ENCODE results near the gene SCG3.

SCG3 gene

GRCh38 chr15:51731549-51732267, 50.4 kb downstream of the SCG3 start:
- DNase-seq = peak; percentile 70

- no peak for DNase-seq
Measured at GRCh38 chr15:51732646-51733045, 51.3 kb downstream of the SCG3 start.

GRCh38 chr15:51735228-51736010, 54.1 kb downstream of the SCG3 start:
- peak; percentile 57 for DNase-seq

GRCh38 chr15:51736069-51736468, 54.8 kb downstream of the SCG3 start:
- DNase-seq = peak; percentile 70

GRCh38 chr15:51736751-51737521, 55.6 kb downstream of the SCG3 start:
- peak; percentile 65 for DNase-seq

GRCh38 chr15:51737522-51738305, 56.4 kb downstream of the SCG3 start, which contains the start of gene LYSMD2:
Gene LYSMD2, minus strand, starts transcription at chr15:51737655. Its CDS starts 33 bp downstream, at chr15:51737622.
- DNase-seq = peak; percentile 73

- DNase-seq = no peak
Measured at GRCh38 chr15:51738553-51738952, 57.2 kb downstream of the SCG3 start.

GRCh38 chr15:51739061-51739712, 57.9 kb downstream of the SCG3 start:
- no peak for DNase-seq

GRCh38 chr15:51749307-51749706, 68.0 kb downstream of the SCG3 start:
- no peak for DNase-seq

- DNase-seq = no peak
Measured at GRCh38 chr15:51750186-51750585, 68.9 kb downstream of the SCG3 start.

GRCh38 chr15:51750792-51751696, 69.7 kb downstream of the SCG3 start, which contains the start of gene TMOD2:
Gene TMOD2, plus strand, starts transcription at chr15:51751597. Its CDS starts 14,845 bp downstream, at chr15:51766442.
- DNase-seq = peak; percentile 58

- DNase-seq = peak; percentile 27
Measured at GRCh38 chr15:51751697-51752683, 70.7 kb downstream of the SCG3 start.

GRCh38 chr15:51752888-51753287, 71.6 kb downstream of the SCG3 start:
- DNase-seq = no peak

GRCh38 chr15:51754267-51754666, 73.0 kb downstream of the SCG3 start:
- DNase-seq = no peak

GRCh38 chr15:51755790-51756189, 74.5 kb downstream of the SCG3 start:
- no peak for DNase-seq

GRCh38 chr15:51756482-51756881, 75.2 kb downstream of the SCG3 start:
- DNase-seq = no peak

GRCh38 chr15:51757450-51757849, 76.1 kb downstream of the SCG3 start:
- DNase-seq = no peak

- DNase-seq = no peak
Measured at GRCh38 chr15:51758645-51759044, 77.3 kb downstream of the SCG3 start.

GRCh38 chr15:51759557-51760070, 78.3 kb downstream of the SCG3 start:
- peak; percentile 23 for DNase-seq
